ENCODE measurements around the gene FASTKD1.
A peak's percentile ranks its signal among the peaks of the same experiment; 100 is the strongest.

The FASTKD1 gene

DNA sequence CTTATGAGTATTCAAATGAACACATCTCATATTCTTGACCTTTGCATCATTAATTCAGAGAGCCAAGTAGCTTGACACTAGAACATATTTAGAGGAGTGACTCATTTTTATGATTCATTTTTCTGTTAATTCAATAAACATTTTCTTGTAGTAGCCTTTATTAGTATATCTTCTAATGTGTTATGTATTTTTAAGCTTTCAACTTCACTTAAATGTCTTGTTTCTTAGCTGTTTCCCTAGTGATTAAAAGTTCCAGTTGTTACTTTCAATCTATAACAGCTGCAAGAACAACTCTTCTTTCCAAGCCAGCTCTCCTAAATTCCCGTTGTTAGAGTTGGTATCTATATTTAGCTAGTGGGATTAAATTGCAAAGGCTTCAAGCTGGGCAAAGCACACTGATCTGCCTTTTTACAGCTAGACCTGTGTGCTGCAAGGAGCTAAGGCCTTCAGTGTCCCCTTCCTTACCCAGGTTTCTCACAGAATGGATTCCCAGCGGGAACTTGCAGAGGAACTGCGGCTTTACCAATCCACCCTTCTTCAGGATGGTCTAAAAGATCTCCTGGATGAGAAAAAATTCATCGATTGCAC lies 64.3 kb downstream of the FASTKD1 start, which contains the start of gene KLHL41:
Gene KLHL41 (plus strand): TSS at position 405 of the 588 bp plus-strand sequence. CDS start 77 bp downstream, at position 482.
- DNase-seq (ENCODE audit: low spot score in 2 of 2) (no peak), ATAC-seq (ENCODE audit: low read depth) (no peak)
- Mint-ChIP-seq H3K27ac (no peak within 1 kb of the TSS), H3K9me3 (no peaks in the 10 kb centered on the region), H3K27me3 (no peaks in the 10 kb centered on the region), H3K4me1 (no peaks in the 10 kb centered on the region), H3K36me3 (no peaks in the 10 kb centered on the region), H3K4me3 (no peak within 1 kb of the TSS)

DNA sequence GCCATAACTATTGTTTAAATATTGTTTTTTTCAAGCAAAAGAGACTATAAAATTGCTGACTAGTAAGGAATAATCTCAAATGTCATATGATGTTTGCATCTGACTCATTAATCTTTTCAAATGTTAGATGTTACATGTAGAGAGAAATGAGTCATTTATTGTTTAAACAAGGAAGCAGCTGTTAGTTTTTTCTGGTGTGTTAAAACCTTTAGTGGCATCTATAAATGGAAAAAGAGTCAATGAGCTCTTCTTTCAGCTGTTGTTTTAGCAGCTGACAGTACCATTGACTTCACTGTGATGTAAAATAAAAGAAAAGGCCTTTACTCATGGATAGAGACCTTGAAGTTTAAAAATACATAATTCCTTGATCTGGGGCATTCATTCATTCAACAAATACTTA lies 66.0 kb downstream of the FASTKD1 start:
- H3K27me3 Mint-ChIP-seq, result no peaks in the 10 kb centered on the region
- no peaks in the 10 kb centered on the region for H3K9me3 Mint-ChIP-seq
- H3K4me1 Mint-ChIP-seq, result no peaks in the 10 kb centered on the region
- H3K27ac Mint-ChIP-seq, result no peak overlapping the region
- no peak for ATAC-seq (ENCODE audit: low read depth)
- H3K36me3 Mint-ChIP-seq, result peaks cover 2% of the 10 kb centered on the region
- no peak for DNase-seq (ENCODE audit: low spot score in 2 of 2)
- no peak overlapping the region for H3K4me3 Mint-ChIP-seq

GRCh38 chr2:169504651-169505050 lies 69.0 kb downstream of the FASTKD1 start:
- Mint-ChIP-seq H3K36me3 (peaks cover 2% of the 10 kb centered on the region), H3K4me3 (no peak overlapping the region), H3K27ac (no peak overlapping the region), H3K9me3 (no peaks in the 10 kb centered on the region), H3K4me1 (no peaks in the 10 kb centered on the region), H3K27me3 (no peaks in the 10 kb centered on the region)
- no peak for ATAC-seq (ENCODE audit: low read depth)
- no peak for DNase-seq (ENCODE audit: low spot score in 2 of 2)

DNA sequence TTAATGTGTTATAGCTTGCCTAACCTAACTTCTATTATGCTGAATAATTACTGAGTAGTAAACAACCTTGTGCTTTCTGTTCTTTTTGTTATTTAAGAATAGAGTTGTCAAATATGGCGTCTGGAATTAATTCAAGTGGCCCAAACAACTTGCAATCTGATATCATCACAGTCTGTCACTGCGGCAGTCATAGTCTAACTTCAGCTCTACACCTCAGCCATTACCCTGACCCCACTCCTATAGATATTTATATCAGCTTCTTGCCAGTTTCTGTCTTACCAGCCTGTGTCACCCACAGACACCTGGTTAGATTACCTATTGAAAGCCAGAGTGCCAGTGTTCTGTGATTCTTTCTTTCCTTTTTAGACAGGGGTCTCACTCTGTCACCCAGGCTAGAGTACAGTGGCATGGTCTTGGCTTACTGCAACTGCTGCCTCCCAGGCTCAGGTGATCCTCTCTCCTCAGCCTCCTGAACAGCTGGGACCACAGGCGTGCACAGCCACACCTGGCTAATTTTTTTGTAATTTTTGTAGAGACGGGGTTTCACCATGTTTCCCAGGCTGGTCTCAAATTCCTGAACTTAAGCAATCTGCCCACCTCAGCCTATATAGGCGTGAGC lies 78.2 kb downstream of the FASTKD1 start:
- H3K9me3 Mint-ChIP-seq, result no peaks in the 10 kb centered on the region
- no peak for ATAC-seq (ENCODE audit: low read depth)
- H3K36me3 Mint-ChIP-seq, result peaks cover 4% of the 10 kb centered on the region
- H3K4me3 Mint-ChIP-seq, result no peak overlapping the region
- H3K27ac Mint-ChIP-seq, result no peak overlapping the region
- H3K27me3 Mint-ChIP-seq, result no peaks in the 10 kb centered on the region
- no peaks in the 10 kb centered on the region for H3K4me1 Mint-ChIP-seq
- no peak for DNase-seq (ENCODE audit: low spot score in 2 of 2)

- ATAC-seq (ENCODE audit: low read depth), result no peak
- no peak for DNase-seq (ENCODE audit: low spot score in 2 of 2)
- Mint-ChIP-seq H3K4me1 (no peaks in the 10 kb centered on the region), H3K36me3 (peaks cover 4% of the 10 kb centered on the region), H3K9me3 (no peaks in the 10 kb centered on the region), H3K27ac (no peak overlapping the region), H3K27me3 (no peaks in the 10 kb centered on the region), H3K4me3 (no peak overlapping the region)
Observed at GRCh38 chr2:169493360-169493759, 80.3 kb downstream of the FASTKD1 start.

DNA sequence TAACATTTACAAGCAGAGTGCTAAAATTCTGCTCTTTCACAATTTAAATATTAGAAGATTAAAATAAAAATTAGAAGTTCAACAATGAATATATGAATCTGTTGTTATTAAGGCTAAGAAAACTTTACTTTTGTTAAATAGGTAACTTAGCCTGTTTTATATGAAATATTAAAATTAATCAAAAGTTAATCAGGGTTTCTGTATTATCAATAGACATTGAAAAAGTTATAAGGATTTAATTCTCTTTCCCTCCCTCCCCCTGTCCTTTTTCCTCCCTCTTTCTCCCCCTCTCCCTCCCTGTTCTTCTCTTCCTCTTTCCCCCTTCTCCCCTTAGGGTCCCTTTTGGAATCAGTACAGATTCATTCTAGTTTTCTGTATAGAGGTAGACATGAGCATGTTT lies 82.3 kb downstream of the FASTKD1 start:
- H3K27ac Mint-ChIP-seq, result no peak overlapping the region
- no peaks in the 10 kb centered on the region for H3K9me3 Mint-ChIP-seq
- DNase-seq (ENCODE audit: low spot score in 2 of 2) (no peak), ATAC-seq (ENCODE audit: low read depth) (no peak)
- H3K27me3 Mint-ChIP-seq, result no peaks in the 10 kb centered on the region
- no peaks in the 10 kb centered on the region for H3K4me1 Mint-ChIP-seq
- H3K4me3 Mint-ChIP-seq, result no peak overlapping the region
- H3K36me3 Mint-ChIP-seq, result peaks cover 4% of the 10 kb centered on the region

- no peaks in the 10 kb centered on the region for H3K4me1 Mint-ChIP-seq
- no peak overlapping the region for H3K4me3 Mint-ChIP-seq
- H3K27me3 Mint-ChIP-seq, result no peaks in the 10 kb centered on the region
- no peaks in the 10 kb centered on the region for H3K9me3 Mint-ChIP-seq
- no peak overlapping the region for H3K27ac Mint-ChIP-seq
- no peak for ATAC-seq (ENCODE audit: low read depth)
- no peak for DNase-seq (ENCODE audit: low spot score in 2 of 2)
- H3K36me3 Mint-ChIP-seq, result peaks cover 4% of the 10 kb centered on the region
Observed at GRCh38 chr2:169490834-169491233, 82.8 kb downstream of the FASTKD1 start.

- Mint-ChIP-seq H3K4me1 (no peaks in the 10 kb centered on the region), H3K9me3 (no peaks in the 10 kb centered on the region), H3K36me3 (peaks cover 5% of the 10 kb centered on the region), H3K27ac (no peak overlapping the region), H3K27me3 (no peaks in the 10 kb centered on the region), H3K4me3 (no peak overlapping the region)
- ATAC-seq (ENCODE audit: low read depth), result no peak
- no peak for DNase-seq (ENCODE audit: low spot score in 2 of 2)
Observed at GRCh38 chr2:169486487-169486886, 87.2 kb downstream of the FASTKD1 start.

- no peaks in the 10 kb centered on the region for H3K4me1 Mint-ChIP-seq
- peaks cover 3% of the 10 kb centered on the region for H3K36me3 Mint-ChIP-seq
- DNase-seq (ENCODE audit: low spot score in 2 of 2), result no peak
- ATAC-seq (ENCODE audit: low read depth), result no peak
- no peak overlapping the region for H3K4me3 Mint-ChIP-seq
- H3K27me3 Mint-ChIP-seq, result no peaks in the 10 kb centered on the region
- no peak overlapping the region for H3K27ac Mint-ChIP-seq
- no peaks in the 10 kb centered on the region for H3K9me3 Mint-ChIP-seq
Observed at GRCh38 chr2:169485650-169486138, 88.0 kb downstream of the FASTKD1 start.

- Mint-ChIP-seq H3K36me3 (no peaks in the 10 kb centered on the region), H3K4me1 (peaks cover 7% of the 10 kb centered on the region), H3K27me3 (no peaks in the 10 kb centered on the region), H3K4me3 (peak overlapping the region; percentile 89), H3K27ac (no peak overlapping the region), H3K9me3 (no peaks in the 10 kb centered on the region)
- ATAC-seq (ENCODE audit: low read depth), result no peak
- no peak for DNase-seq (ENCODE audit: low spot score in 2 of 2)
Observed at GRCh38 chr2:169480079-169480465, 93.6 kb downstream of the FASTKD1 start.
